Inflammatory macrophage treated with lipopolysaccharide for 1 hour (primary cell): ENCODE measurements around the gene CKMT1B.
"Not testable (repeated sequence)": the region's sequence is repeated elsewhere in the genome, so short reads cannot be mapped to it uniquely, and the experiment has no call there.

ENCODE experiments used
- DNase-seq, 2 donors: peaks; one replicate each; pipeline ENCODE4 v3.0.0-alpha.2; 2020 to 2022

Gene CKMT1B

GRCh38 chr15:43593328-43594190 is at the start of gene CKMT1B:
Gene CKMT1B, plus strand, starts transcription at chr15:43594027. Its CDS starts 192 bp downstream, at chr15:43594219.
- DNase-seq: not testable (repeated sequence)

- DNase-seq: no peak
Measured at GRCh38 chr15:43544266-43544665, 49.6 kb upstream of the CKMT1B start.

GRCh38 chr15:43545426-43545825 is 48.4 kb upstream of the CKMT1B start:
- DNase-seq: no peak

GRCh38 chr15:43547539-43547938 is 46.3 kb upstream of the CKMT1B start:
- DNase-seq: no peak

- DNase-seq: no peak
Measured at GRCh38 chr15:43550527-43551363, 43.1 kb upstream of the CKMT1B start.

- DNase-seq: no peak
Measured at GRCh38 chr15:43552256-43552655, 41.6 kb upstream of the CKMT1B start.

GRCh38 chr15:43552986-43553385 is 40.8 kb upstream of the CKMT1B start:
- DNase-seq: no peak

- DNase-seq: not testable (repeated sequence)
Measured at GRCh38 chr15:43562753-43563152, 31.1 kb upstream of the CKMT1B start.

GRCh38 chr15:43563793-43564192 is 30.0 kb upstream of the CKMT1B start:
- DNase-seq: not testable (repeated sequence)

- DNase-seq: not testable (repeated sequence)
Measured at GRCh38 chr15:43566615-43567014, 27.2 kb upstream of the CKMT1B start.

GRCh38 chr15:43574607-43575006 is 19.2 kb upstream of the CKMT1B start:
- not testable (repeated sequence) for DNase-seq

- DNase-seq: not testable (repeated sequence)
Measured at GRCh38 chr15:43589778-43590466, 3.9 kb upstream of the CKMT1B start, which contains the start of gene PPIP5K1. Gene PPIP5K1, minus strand, starts transcription at chr15:43590208. Its CDS starts 5,704 bp downstream, at chr15:43584504.

- DNase-seq: not testable (repeated sequence)
Measured at GRCh38 chr15:43592841-43593240, 986 bp upstream of the CKMT1B start.

- not testable (repeated sequence) for DNase-seq
Measured at GRCh38 chr15:43599131-43599530, 5.3 kb downstream of the CKMT1B start.

GRCh38 chr15:43600200-43600599 is 6.4 kb downstream of the CKMT1B start:
- DNase-seq: not testable (repeated sequence)

- DNase-seq: not testable (repeated sequence)
Measured at GRCh38 chr15:43602233-43602632, 8.4 kb downstream of the CKMT1B start.

GRCh38 chr15:43617750-43618149 is 23.9 kb downstream of the CKMT1B start:
- not testable (repeated sequence) for DNase-seq

GRCh38 chr15:43618700-43619099 is 24.9 kb downstream of the CKMT1B start, which contains the start of gene STRC:
Gene STRC, minus strand, starts transcription at chr15:43618800. Its CDS starts 78 bp downstream, at chr15:43618722.
- DNase-seq: not testable (repeated sequence)

- not testable (repeated sequence) for DNase-seq
Measured at GRCh38 chr15:43622068-43622799, 28.4 kb downstream of the CKMT1B start.

GRCh38 chr15:43625106-43625505 is 31.3 kb downstream of the CKMT1B start:
- no peak for DNase-seq

- not testable (repeated sequence) for DNase-seq
Measured at GRCh38 chr15:43626937-43627336, 33.1 kb downstream of the CKMT1B start.
